K562 (cell line): Measurements from ENCODE around the gene SRD5A1. TPM values are rescaled to one million over a fixed set of nuclear protein-coding genes. Genes with fewer than 3 reads are reported as not detected.

Experiments used
- ATAC-seq: fragments of 200-7000 bp; cut with Tn5 transposase; 3 replicates; pipeline ENCODE4 v1.9.1; 2020; ENCODE audit warnings: moderate library complexity
- BruUV-seq: library from RNA; stranded (reverse); fragments of 400-500 nt; replicated peaks from 2 replicates; lab custom pipeline; 2021; lab: Mats Ljungman, UMichigan
- CTCF ChIA-PET: fragments of 300-600 bp; formaldehyde crosslinking; extraction: SDS; loops from one replicate; lab custom pipeline; 2021; ENCODE audit warnings: low intra/inter-chr PET ratio; lab: Yijun Ruan, JAX
- POLR2A ChIA-PET: fragments of 300-600, 350-650 bp; sonication (Branson Sonifier 250); formaldehyde crosslinking; extraction: SDS; loops from one replicate; lab custom pipeline; 2021; ENCODE audit warnings: antibody characterized with exemption, inconsistent platforms; lab: Yijun Ruan, JAX
- DNase-seq, 4 experiments: peaks; one replicate each; pipeline versions ENCODE4 v3.0.0 to v3.0.0-alpha.2; 2011 to 2018; ENCODE audit warnings: low spot score in 3 of 4, mixed read lengths in 3 of 4; ENCODE audit errors: extremely low read depth in 1 of 4
- FAIRE-seq: peaks from 2 replicates; lab custom pipeline; 2011; peaks lifted over from hg19 to GRCh38; lab: Jason Lieb, UNC
- H2AFZ ChIP-seq: 2 replicates; pipeline ENCODE4 v1.6.0; 2011; ENCODE audit warnings: low read depth, low read length, control low read depth, inconsistent platforms
- H3K27ac ChIP-seq: fragments of 200-600 bp; 3 replicates; pipeline ENCODE4 v1.8.0; 2011; ENCODE audit warnings: low read depth, mild to moderate bottlenecking, control low read depth, inconsistent platforms, low read length, moderate library complexity, mixed read lengths; ENCODE audit errors: extremely low read depth
- H3K27me3 ChIP-seq, 2 experiments: fragments of 300-600 bp in 1 of 2; 2 replicates in 1 of 2; 3 replicates in 1 of 2; pipeline versions ENCODE4 v1.6.0 to v1.8.0; 2011; ENCODE audit warnings: inconsistent platforms in 2 of 2, low read length in 2 of 2, mild to moderate bottlenecking in 1 of 2, mixed read lengths in 1 of 2, moderate library complexity in 1 of 2; ENCODE audit not compliant: control insufficient read depth in 2 of 2, insufficient read depth in 2 of 2
- H3K36me3 ChIP-seq: fragments of 300-600 bp; 3 replicates; pipeline ENCODE4 v1.8.0; 2011; ENCODE audit warnings: mild to moderate bottlenecking, low read length, inconsistent platforms; ENCODE audit not compliant: control insufficient read depth, insufficient read depth
- H3K4me1 ChIP-seq, 2 experiments: fragments of 200-600 bp in 1 of 2; replicated peaks in 1 of 2; 2 replicates in 1 of 2; 3 replicates in 1 of 2; pipeline versions ENCODE4 v1.5.1 to v1.8.0; 2011; ENCODE audit warnings: inconsistent platforms in 2 of 2, low read length in 2 of 2, mild to moderate bottlenecking in 1 of 2, mixed read lengths in 1 of 2, moderate library complexity in 1 of 2; ENCODE audit not compliant: control insufficient read depth in 2 of 2, insufficient read depth in 2 of 2
- H3K4me2 ChIP-seq: 2 replicates; pipeline ENCODE4 v1.6.1; 2011; ENCODE audit warnings: low read length, control low read depth, inconsistent platforms, mixed read lengths; ENCODE audit not compliant: insufficient read depth
- H3K4me3 ChIP-seq: fragments of 200-600 bp; sonication (generic), shearing (Covaris generic); 2 replicates; pipeline ENCODE4 v1.5.1; 2016; ENCODE audit warnings: control low read depth, inconsistent platforms
- H3K79me2 ChIP-seq: fragments of 200-600 bp; 3 replicates; pipeline ENCODE4 v1.8.0; 2011; ENCODE audit warnings: low read length, inconsistent platforms; ENCODE audit not compliant: control insufficient read depth, insufficient read depth
- H3K9ac ChIP-seq, 2 experiments: 2 replicates each; pipeline versions ENCODE4 v1.6.0 to v1.6.1; 2011; ENCODE audit warnings: low read depth in 2 of 2, low read length in 2 of 2, control low read depth in 1 of 2, inconsistent platforms in 1 of 2, mild to moderate bottlenecking in 1 of 2, mixed read lengths in 1 of 2; ENCODE audit not compliant: insufficient read depth in 1 of 2
- H3K9me1 ChIP-seq: one replicate; pipeline ENCODE4 v1.6.0; 2011; ENCODE audit warnings: inconsistent platforms, mild to moderate bottlenecking, low read length, moderate library complexity; ENCODE audit not compliant: control insufficient read depth, insufficient read depth
- H3K9me3 ChIP-seq: replicated peaks from 2 replicates; pipeline ENCODE4 v1.5.1; 2011; ENCODE audit warnings: low read depth, low read length, inconsistent platforms; ENCODE audit not compliant: control insufficient read depth, insufficient read depth
- H4K20me1 ChIP-seq: replicated peaks from 2 replicates; pipeline ENCODE4 v1.6.1; 2011; ENCODE audit warnings: low read length, inconsistent platforms, mixed read lengths; ENCODE audit not compliant: control insufficient read depth, insufficient read depth
- ATF4 ChIP-seq: fragments of 450-650 bp; formaldehyde crosslinking; IDR thresholded peaks from 2 replicates; pipeline ENCODE4 v1.4.0; 2022; ENCODE audit warnings: mild to moderate bottlenecking, moderate library complexity
- DLX4 ChIP-seq: fragments of 250-450 bp; sonication (Bioruptor Pico); IDR thresholded peaks from 2 replicates; pipeline ENCODE4 v1.6.1; 2021; ENCODE audit warnings: mild to moderate bottlenecking
- NFE2 ChIP-seq: IDR thresholded peaks from 2 replicates; pipeline ENCODE4 v1.6.1; 2014; ENCODE audit warnings: antibody characterized with exemption, low read depth
- PHF21A ChIP-seq: fragments of 450-650 bp; IDR thresholded peaks from 2 replicates; pipeline ENCODE4 v1.6.1; 2017; ENCODE audit warnings: low read depth, borderline replicate concordance
- POLR2A ChIP-seq: fragments of 450-650 bp; conservative IDR thresholded peaks from 2 replicates; pipeline ENCODE4 v1.6.1; 2016
- POLR2AphosphoS5 ChIP-seq: IDR thresholded peaks from 2 replicates; pipeline ENCODE4 v1.6.1; 2011; ENCODE audit warnings: mild to moderate bottlenecking, low read depth, low read length, moderate library complexity; ENCODE audit not compliant: control insufficient read depth, insufficient read depth
- POLR2G ChIP-seq: fragments of 200-400 bp; formaldehyde crosslinking; IDR thresholded peaks from 2 replicates; pipeline ENCODE4 v1.6.1; 2017; ENCODE audit warnings: low read depth, mild to moderate bottlenecking, antibody characterized with exemption, low read length, moderate library complexity
- RBM39 ChIP-seq: fragments of 200-400 bp; formaldehyde crosslinking; optimal IDR thresholded peaks from 2 replicates; pipeline ENCODE3; 2018; ENCODE audit warnings: low read depth, low read length
- RUNX1 ChIP-seq: sonication (generic); IDR thresholded peaks from 2 replicates; pipeline ENCODE4 v1.6.1; 2016; ENCODE audit warnings: antibody characterized with exemption, low read depth
- ZNF436 ChIP-seq: fragments of 250-450, 450-650 bp; sonication (Bioruptor Pico); formaldehyde crosslinking; IDR thresholded peaks from 2 replicates; pipeline ENCODE4 v1.7.0; 2020; ENCODE audit warnings: mild to moderate bottlenecking
- WGBS: fragments of 100-300 bp; shearing (Covaris generic); methylation state at CpG from one replicate; pipeline ENCODE4 v1.1.6; 2016; ENCODE audit warnings: low coverage, mixed read lengths; ENCODE audit not compliant: insufficient coverage; ENCODE audit errors: missing lambda C conversion rate; 5-methylcytosine and 5-hydroxymethylcytosine counted together
- in situ Hi-C: fragments of 300-500 bp; cut with MboI; formaldehyde crosslinking; loops from 4 replicates; pipeline ENCODE4 v1.15.0; 2018; ENCODE audit warnings: inconsistent platforms, mixed read lengths
- intact Hi-C: fragments of 100-400 bp; cut with micrococcal nuclease; formaldehyde crosslinking; loops from 2 replicates; pipeline ENCODE4 v1.14.2; 2022
- polyA plus RNA-seq, 8 experiments: library from polyadenylated mRNA; depleted of rRNA in 4 of 8; stranded (reverse) in 5 of 8; unstranded in 3 of 8; fragments of >200 nt; fragmentation: Nextera tagmentation in 2 of 8; fragmentation: Illumina TruSeq in 1 of 8; extraction: Ambion mirVana in 2 of 8; extraction: Trizol in 1 of 8; gene quantifications; 2 replicates each; pipeline versions ENCODE4 v1.2.1 to v1.2.3, GENCODE V29; 2011 to 2014; ENCODE audit warnings: inconsistent platforms in 1 of 8, missing spikeins in 1 of 8
- total RNA-seq, 7 experiments: library from RNA; depleted of rRNA in 6 of 7; stranded (reverse); fragments of >200 nt in 6 of 7; fragmentation: Illumina TruSeq in 2 of 7; extraction: Trizol in 2 of 7; gene quantifications; 2 replicates each; pipeline versions ENCODE4 v1.2.1 to v1.2.3, GENCODE V29; 2011 to 2021; ENCODE audit warnings: low replicate concordance in 1 of 7

Gene SRD5A1
- total and polyA plus RNA-seq, 9 of the 15 experiments (the other 6 are each of a cell fraction or from before 2014, with no cell fraction given): 1.3 to 22.6 (median 8.1) TPM

- in situ Hi-C loops: no loop called here
- ATAC-seq: no peak
- no peak for DNase-seq
- Histone ChIP-seq H3K4me1 (peaks cover 0 to 4% of the 10 kb centered on the region in 2 experiments; a peak in 2 of 5 replicates), H3K79me2 (no peaks in the 10 kb centered on the region), H3K9me1 (no peaks in the 10 kb centered on the region), H3K27ac (no peak overlapping the region)
- intact Hi-C loops: no loop called here
- no TSS peak for BruUV-seq
- TF ChIP-seq RBM39 (no peak), DLX4 (CRISPR knock-in tag) (no peak), POLR2G (0 out of 2 replicates have a peak, but pooled peaks have one; percentile 16), PHF21A (no peak)
- TF ChIP-seq, all 486 proteins: peak for 1
- WGBS: 92% methylated on average over 5 of the region's 5 CpGs
- no peak overlapping the region for H3K9ac ChIP-seq
- H3K4me2 ChIP-seq: no peak overlapping the region
- no peak overlapping the region for H3K4me3 ChIP-seq
- POLR2A ChIA-PET: no interaction called here
- CTCF ChIA-PET: no interaction called here
- peaks cover 53% of the 10 kb centered on the region for H3K36me3 ChIP-seq
- H2AFZ ChIP-seq: no peak overlapping the region
- no peaks in the 10 kb centered on the region for H3K27me3 ChIP-seq
- FAIRE-seq: no peak
- H4K20me1 ChIP-seq: no peaks in the 10 kb centered on the region
- H3K9me3 ChIP-seq: no peaks in the 10 kb centered on the region
Measured at GRCh38 chr5:6596388-6596787, 36.9 kb upstream of the SRD5A1 start.

DNA sequence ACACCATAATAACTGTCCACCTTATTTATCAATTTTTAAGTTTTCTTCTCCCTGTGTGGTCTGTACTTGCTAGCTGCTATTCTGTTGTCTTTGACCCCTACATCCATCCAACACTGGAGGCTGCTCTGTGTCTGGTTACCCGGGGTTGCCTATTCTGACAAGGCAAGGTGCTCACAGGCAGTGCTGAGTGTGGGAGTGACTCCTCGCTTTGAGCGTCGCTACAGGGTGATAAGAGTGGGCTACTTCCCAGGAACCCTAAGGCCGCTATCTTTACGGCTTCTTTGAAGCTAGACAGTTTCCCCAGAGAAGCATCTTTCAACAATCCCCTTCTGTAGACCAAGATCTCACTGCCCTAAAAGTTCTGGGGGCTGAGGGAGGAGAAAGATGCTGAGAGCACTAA is 35.7 kb upstream of the SRD5A1 start:
- no peaks in the 10 kb centered on the region for H3K4me1 ChIP-seq
- TF ChIP-seq POLR2A (peak; percentile 31; the same call in 1 of the 2 replicates), RUNX1 (no peak), ATF4 (CRISPR knock-in tag) (no peak), ZNF436 (CRISPR knock-in tag) (no peak), POLR2AphosphoS5 (peak; percentile 16; the same call in 1 of the 2 replicates), NFE2 (no peak)
- ChIA-PET POLR2A (interaction anchor here (0.6 to 1.7 kb wide), 3 partner anchors 15 to 121 kb away, joined by 3 to 5 read pairs (median 4); no protein-coding TSS in a partner anchor), CTCF (no interaction called here)
- no peak overlapping the region for H2AFZ ChIP-seq
- no peaks in the 10 kb centered on the region for H3K9me3 ChIP-seq
- BruUV-seq: no TSS peak
- FAIRE-seq (no peak), ATAC-seq (peak; percentile 60), DNase-seq (peak in 1 of 4 experiments; percentile 24)
- intact Hi-C loops (no loop called here), in situ Hi-C loops (no loop called here)
- H3K27ac ChIP-seq: no peak overlapping the region
- no peaks in the 10 kb centered on the region for H3K79me2 ChIP-seq
- H3K36me3 ChIP-seq: peaks cover 65% of the 10 kb centered on the region
- 33% methylated on average over 6 of the region's 6 CpGs for WGBS
- H3K27me3 ChIP-seq: no peaks in the 10 kb centered on the region
- no peak overlapping the region for H3K9ac ChIP-seq
- no peak overlapping the region for H3K4me2 ChIP-seq
- no peak overlapping the region for H3K4me3 ChIP-seq
- no peaks in the 10 kb centered on the region for H4K20me1 ChIP-seq
- H3K9me1 ChIP-seq: no peaks in the 10 kb centered on the region
